Psoas muscle (tissue), 8 donors: ENCODE data around the gene VAPA. TPM values are rescaled to one million over a fixed set of nuclear protein-coding genes. Genes with fewer than 3 reads are reported as not detected.

ENCODE experiments used
- ATAC-seq, 4 donors: fragments of 200-7000 bp; cut with Tn5 transposase; one replicate each; pipeline ENCODE4 v1.9.1; 2020; ENCODE audit warnings: moderate library complexity in 3 of 4, mild to moderate bottlenecking in 2 of 4
- DNase-seq, 2 donors: peaks; one replicate each; pipeline ENCODE4 v3.0.0-alpha.2; 2020
- H3K27ac ChIP-seq: fragments of 200-600 bp; one replicate; pipeline ENCODE4 v1.8.0; 2022
- H3K27me3 ChIP-seq, 3 donors: fragments of 200-600 bp in 1 of 3; one replicate each; pipeline versions ENCODE4 v1.6.1 to v1.8.0; 2013 to 2022; ENCODE audit warnings: low read length in 2 of 3, mild to moderate bottlenecking in 2 of 3, moderate library complexity in 1 of 3; ENCODE audit not compliant: insufficient read depth in 3 of 3
- H3K36me3 ChIP-seq, 2 donors: fragments of 200-600 bp in 1 of 2; one replicate each; pipeline versions ENCODE4 v1.6.1 to v1.8.0; 2013 to 2022; ENCODE audit warnings: low read depth in 1 of 2, mild to moderate bottlenecking in 1 of 2, moderate library complexity in 1 of 2; ENCODE audit not compliant: insufficient read depth in 1 of 2
- H3K4me1 ChIP-seq: fragments of 200-600 bp; one replicate; pipeline ENCODE4 v1.8.0; 2022
- H3K4me3 ChIP-seq: fragments of 200-600 bp; one replicate; pipeline ENCODE4 v1.8.0; 2022; ENCODE audit warnings: mild to moderate bottlenecking
- H3K9me3 ChIP-seq: fragments of 200-600 bp; one replicate; pipeline ENCODE4 v1.8.0; 2022
- CTCF ChIP-seq: fragments of 200-600 bp; IDR thresholded peaks from one replicate; pipeline ENCODE4 v1.8.0; 2022; ENCODE audit warnings: antibody characterized with exemption
- whole genome bisulfite sequencing, 3 donors: extraction: QIAGEN DNeasy Blood & Tissue Kit; methylation state at CpG; one replicate each; pipeline versions ENCODE4 v1.1.6 to v1.1.7; 2013; 5-methylcytosine and 5-hydroxymethylcytosine counted together
- intact Hi-C, 2 donors: fragments of 100-400 bp; cut with DNase I; formaldehyde crosslinking; loops; one replicate each; pipeline versions ENCODE4 v1.11.0 to v1.14.2; 2022
- polyA plus RNA-seq, 3 donors: library from polyadenylated mRNA; stranded (reverse); fragments of 200-250 nt; gene quantifications; one replicate each; pipeline ENCODE4 v1.2.3, GENCODE V29; 2013
- total RNA-seq, 4 donors: library from RNA; stranded (reverse); fragmentation: NEBNext Ultra II Directional in 2 of 4; extraction: Animal tissue kit (Norgen Biotek cat#: 25700) in 2 of 4; gene quantifications; one replicate each; pipeline versions ENCODE4 v1.2.1 to v1.2.4, GENCODE V29; 2021 to 2023
- donor health status: healthy with polysubstance abuse.
- donor health status: DM: no; HTN: no; CAD: no; lungs with moderate emphysema.
- donor health status: Bipolar disorder and iron deficiency.
- donor health status: healthy.
- donor health status: DM: yes; HTN: yes; CAD: no.
- donor health status: DM: no; HTN: no; CAD: no.
- donor health status: DM: no; HTN: no; CAD: no.
- donor health status: DM: yes; HTN: yes; CAD: no.

The VAPA gene
- total and polyA plus RNA-seq, 7 donors = 168 to 328 (median 225) TPM

- Histone ChIP-seq H3K4me3 (no peak overlapping the region), H3K9me3 (no peaks in the 10 kb centered on the region), H3K27me3 (no peaks in the 10 kb centered on the region), H3K36me3 (no peaks in the 10 kb centered on the region), H3K27ac (peak overlapping the region; percentile 13), H3K4me1 (peaks cover 99% of the 10 kb centered on the region)
- WGBS, 3 donors = 76 to 91% (median 78%) methylated on average over 2 of the region's 2 CpGs
- intact Hi-C loops = no loop called here
- ATAC-seq = peak in 2 of 4 donors; percentile 11 to 16
- no peak for TF ChIP-seq CTCF
- no peak for DNase-seq
Measured at GRCh38 chr18:9926223-9926894, 12.5 kb downstream of the VAPA start.

GRCh38 chr18:9926977-9927376 lies 13.2 kb downstream of the VAPA start:
- Histone ChIP-seq H3K4me1 (peaks cover 98% of the 10 kb centered on the region), H3K4me3 (no peak overlapping the region), H3K27me3 (no peaks in the 10 kb centered on the region), H3K9me3 (no peaks in the 10 kb centered on the region), H3K36me3 (no peaks in the 10 kb centered on the region), H3K27ac (peak overlapping the region; percentile 7)
- TF ChIP-seq CTCF = no peak
- intact Hi-C loops = no loop called here
- ATAC-seq (no peak), DNase-seq (no peak)
- 51 to 76% (median 60%) methylated on average over 1 of the region's 1 CpG for WGBS, 3 donors

DNA sequence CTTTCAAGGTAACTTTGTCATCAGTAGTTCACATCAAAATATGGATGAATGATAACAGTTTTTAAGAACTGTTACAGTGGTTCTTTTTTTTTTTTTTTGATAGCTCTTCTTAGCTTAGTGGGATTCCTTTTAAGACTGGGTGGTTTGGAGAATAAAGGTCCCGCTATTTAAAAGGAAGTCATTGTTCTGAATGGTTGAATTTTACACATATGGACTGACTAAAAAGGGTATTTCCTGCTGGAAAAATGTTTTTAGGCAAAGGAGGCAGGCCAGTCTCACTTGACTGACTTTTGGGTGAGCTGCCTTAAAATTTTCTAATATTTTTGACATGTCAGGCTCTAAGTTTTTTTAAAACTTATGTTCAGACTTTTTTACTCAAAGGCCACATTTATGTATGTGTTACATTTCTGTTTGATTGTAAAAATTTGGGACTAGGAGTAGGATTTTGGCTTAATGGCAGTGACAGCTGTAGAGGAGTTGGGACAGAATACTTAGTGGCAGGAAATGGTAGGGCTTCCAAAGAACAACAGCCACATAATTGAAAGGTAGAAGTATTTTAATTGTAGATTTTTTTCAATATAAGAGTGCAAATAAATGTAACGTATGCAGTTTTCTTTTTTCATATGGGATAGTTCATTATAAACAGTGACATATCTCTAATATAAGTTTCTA lies 13.7 kb downstream of the VAPA start:
- Histone ChIP-seq H3K9me3 (no peaks in the 10 kb centered on the region), H3K27me3 (no peaks in the 10 kb centered on the region), H3K4me3 (no peak overlapping the region), H3K4me1 (peaks cover 94% of the 10 kb centered on the region), H3K27ac (peak overlapping the region; percentile 7), H3K36me3 (peaks cover 0 to 5% of the 10 kb centered on the region in 2 donors)
- intact Hi-C loops = no loop called here
- peak; percentile 17 for TF ChIP-seq CTCF
- DNase-seq (no peak), ATAC-seq (peak in 2 of 4 donors; percentile 53 to 56)
- 24 to 42% (median 35%) methylated on average over 2 of the region's 2 CpGs for WGBS, 3 donors

GRCh38 chr18:9928646-9929259 lies 14.9 kb downstream of the VAPA start:
- H3K27me3 ChIP-seq = no peaks in the 10 kb centered on the region
- no peak for TF ChIP-seq CTCF
- 87 to 91% (median 88%) methylated on average over 5 of the region's 5 CpGs for WGBS, 3 donors
- H3K9me3 ChIP-seq = no peaks in the 10 kb centered on the region
- peaks cover 86% of the 10 kb centered on the region for H3K4me1 ChIP-seq
- intact Hi-C loops = no loop called here
- no peak overlapping the region for H3K27ac ChIP-seq
- peaks cover 0 to 17% of the 10 kb centered on the region in 2 donors for H3K36me3 ChIP-seq
- no peak overlapping the region for H3K4me3 ChIP-seq
- ATAC-seq = no peak
- no peak for DNase-seq
